Gastroesophageal sphincter (tissue), 3 donors: Measurements from ENCODE around the gene EVX1.

Source experiments
- CTCF ChIP-seq, 4 experiments: fragments of 200-600 bp in 2 of 4; fragments of 450-650 bp in 2 of 4; sonication (generic) in 1 of 4; IDR thresholded peaks; one replicate each; pipeline ENCODE4 v1.5.1; 2017 to 2019; ENCODE audit warnings: antibody characterized with exemption in 4 of 4, mild to moderate bottlenecking in 2 of 4, moderate library complexity in 2 of 4
- POLR2A ChIP-seq, 2 donors: fragments of 450-650 bp; IDR thresholded peaks; one replicate each; pipeline ENCODE4 v1.6.1; 2017; ENCODE audit warnings: antibody characterized with exemption in 2 of 2, mild to moderate bottlenecking in 2 of 2, moderate library complexity in 1 of 2
- POLR2AphosphoS5 ChIP-seq: sonication (generic); formaldehyde crosslinking; IDR thresholded peaks from one replicate; pipeline ENCODE4 v1.6.1; 2017; ENCODE audit warnings: antibody characterized with exemption

DNA sequence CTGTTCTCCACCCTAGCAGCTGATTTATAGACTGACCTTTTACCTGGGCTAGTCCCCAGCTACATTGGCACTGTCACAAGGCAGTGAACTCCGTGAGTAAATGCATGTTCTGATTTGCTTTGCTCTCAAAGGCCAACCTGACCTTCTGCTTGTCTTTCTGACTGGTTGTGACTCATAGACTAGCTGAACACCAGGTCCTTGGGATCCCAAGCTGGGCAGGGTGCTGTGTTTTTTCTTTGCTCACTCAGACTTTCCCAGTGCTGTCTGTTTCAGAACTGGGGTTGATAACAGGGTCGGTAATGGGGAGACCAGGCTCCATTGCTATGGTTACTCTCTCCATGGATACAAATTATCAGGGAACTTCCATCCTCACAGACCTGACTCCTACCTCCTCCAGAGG lies 35.0 kb downstream of the EVX1 start:
- no peak for TF ChIP-seq CTCF (IDR thresholded peaks at IDR 0.05)
- TF ChIP-seq POLR2A (IDR thresholded peaks at IDR 0.05): no peak
- no peak for TF ChIP-seq POLR2AphosphoS5
